Astrocyte of the spinal cord (primary cell): ENCODE data around the gene MTCL1.
A peak's percentile ranks its signal among the peaks of the same experiment; 100 is the strongest.

ENCODE experiments used
- DNase-seq: peaks from one replicate; pipeline ENCODE4 v3.0.0; 2011; ENCODE audit warnings: low read depth, low spot score
- H3K4me3 ChIP-seq: 2 replicates; pipeline ENCODE4 v1.5.1; 2011; ENCODE audit warnings: low read depth, mild to moderate bottlenecking, low read length, moderate library complexity
- CTCF ChIP-seq: IDR thresholded peaks from 2 replicates; pipeline ENCODE4 v1.5.1; 2012; ENCODE audit warnings: low read depth, mild to moderate bottlenecking, low read length, inconsistent platforms
- in situ Hi-C: cut with HindIII; loops from 2 replicates; pipeline ENCODE4 v1.10.0; 2017; ENCODE audit warnings: low sequenced_read_pairs

Gene MTCL1

GRCh38 chr18:8745355-8746014 is 40.1 kb downstream of the MTCL1 start:
- H3K4me3 ChIP-seq = no peak overlapping the region
- in situ Hi-C loops = no loop called here
- TF ChIP-seq CTCF = no peak
- DNase-seq = no peak

GRCh38 chr18:8747440-8747937 is 42.1 kb downstream of the MTCL1 start:
- no peak overlapping the region for H3K4me3 ChIP-seq
- in situ Hi-C loops = no loop called here
- DNase-seq = peak; percentile 93
- TF ChIP-seq CTCF = no peak

GRCh38 chr18:8749492-8749891 is 44.1 kb downstream of the MTCL1 start:
- TF ChIP-seq CTCF = no peak
- in situ Hi-C loops = no loop called here
- DNase-seq = no peak
- no peak overlapping the region for H3K4me3 ChIP-seq

GRCh38 chr18:8750954-8751415 is 45.6 kb downstream of the MTCL1 start:
- peak; percentile 88 for DNase-seq
- H3K4me3 ChIP-seq = no peak overlapping the region
- in situ Hi-C loops = no loop called here
- no peak for TF ChIP-seq CTCF

- no peak for DNase-seq
- in situ Hi-C loops = no loop called here
- TF ChIP-seq CTCF = no peak
- no peak overlapping the region for H3K4me3 ChIP-seq
Observed at GRCh38 chr18:8751692-8752091, 46.3 kb downstream of the MTCL1 start.

- no peak for TF ChIP-seq CTCF
- DNase-seq = peak; percentile 49
- no peak overlapping the region for H3K4me3 ChIP-seq
- in situ Hi-C loops = no loop called here
Observed at GRCh38 chr18:8752329-8752728, 47.0 kb downstream of the MTCL1 start.
